ENCODE data around the gene F13B.

DNA sequence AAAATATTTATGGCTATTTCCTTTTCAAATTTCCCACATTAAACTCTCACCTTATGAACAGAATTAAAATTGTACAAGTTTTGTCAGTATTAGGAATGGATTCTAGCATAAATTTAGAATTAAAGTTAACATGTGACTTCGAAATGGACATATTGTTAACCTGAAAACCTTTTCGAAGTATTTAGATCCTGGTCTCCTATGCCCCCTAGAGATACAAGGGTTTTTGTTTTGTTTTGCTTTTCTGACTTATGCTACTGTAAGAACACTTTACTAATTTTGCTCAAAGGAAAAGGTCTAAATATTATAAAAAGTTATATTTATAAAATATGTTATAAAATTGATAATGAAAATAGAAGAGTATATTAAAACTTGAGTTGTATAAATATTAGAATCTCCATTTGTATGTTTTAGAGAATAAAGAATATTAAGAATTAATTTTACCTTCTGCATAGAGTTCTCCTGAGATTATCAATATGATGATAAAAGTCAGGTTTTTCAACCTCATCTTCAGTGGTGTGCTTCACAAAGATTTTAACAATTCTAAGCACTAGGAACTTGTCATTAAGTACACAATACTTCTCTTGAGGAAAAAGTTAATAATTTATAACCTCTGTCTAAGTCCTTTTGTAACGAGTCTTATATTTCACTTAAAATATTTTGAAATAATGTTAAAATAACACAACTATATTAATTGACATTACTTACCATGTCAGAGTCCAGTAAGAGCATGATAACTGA lies at the start of gene F13B:
- no peak for TF ChIP-seq POLR2A (IDR thresholded peaks at IDR 0.05)
- TF ChIP-seq, protein P1, sequence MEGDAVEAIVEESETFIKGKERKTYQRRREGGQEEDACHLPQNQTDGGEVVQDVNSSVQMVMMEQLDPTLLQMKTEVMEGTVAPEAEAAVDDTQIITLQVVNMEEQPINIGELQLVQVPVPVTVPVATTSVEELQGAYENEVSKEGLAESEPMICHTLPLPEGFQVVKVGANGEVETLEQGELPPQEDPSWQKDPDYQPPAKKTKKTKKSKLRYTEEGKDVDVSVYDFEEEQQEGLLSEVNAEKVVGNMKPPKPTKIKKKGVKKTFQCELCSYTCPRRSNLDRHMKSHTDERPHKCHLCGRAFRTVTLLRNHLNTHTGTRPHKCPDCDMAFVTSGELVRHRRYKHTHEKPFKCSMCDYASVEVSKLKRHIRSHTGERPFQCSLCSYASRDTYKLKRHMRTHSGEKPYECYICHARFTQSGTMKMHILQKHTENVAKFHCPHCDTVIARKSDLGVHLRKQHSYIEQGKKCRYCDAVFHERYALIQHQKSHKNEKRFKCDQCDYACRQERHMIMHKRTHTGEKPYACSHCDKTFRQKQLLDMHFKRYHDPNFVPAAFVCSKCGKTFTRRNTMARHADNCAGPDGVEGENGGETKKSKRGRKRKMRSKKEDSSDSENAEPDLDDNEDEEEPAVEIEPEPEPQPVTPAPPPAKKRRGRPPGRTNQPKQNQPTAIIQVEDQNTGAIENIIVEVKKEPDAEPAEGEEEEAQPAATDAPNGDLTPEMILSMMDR (IDR thresholded peaks at IDR 0.05): no peak
- no peak for TF ChIP-seq POLR2AphosphoS5 (IDR thresholded peaks at IDR 0.05; ENCODE audit: insufficient read depth in 1 of 2, low read depth in 1 of 2)

Measured in vagina (tissue), 2 donors.